Measurements from ENCODE around the gene MAPK9. TPM values are rescaled to one million over a fixed set of nuclear protein-coding genes. Genes with fewer than 3 reads are reported as not detected.
A peak's percentile ranks its signal among the peaks of the same experiment; 100 is the strongest.

Gene MAPK9
- total RNA-seq, 1 experiment from 2014 or later: 93.1 TPM

- Histone ChIP-seq H3K9me3 (no peaks in the 10 kb centered on the region), H3K4me1 (peaks cover 22% of the 10 kb centered on the region), H3K4me3 (ENCODE audit: low read depth, low read length) (no peak overlapping the region), H3K27me3 (replicated peaks; ENCODE audit: control insufficient read depth, insufficient read depth, low read length) (no peaks in the 10 kb centered on the region), H3K36me3 (ENCODE audit: control insufficient read depth, insufficient read depth, low read length) (no peaks in the 10 kb centered on the region)
- peaks cover 28% of the 10 kb centered on the region for H3K4me1 Mint-ChIP-seq (ENCODE audit: low read depth, unreplicated experiment)
- no peak for DNase-seq
- H3K27me3 Mint-ChIP-seq (ENCODE audit: insufficient read depth, unreplicated experiment): no peaks in the 10 kb centered on the region
- ChIA-PET CTCF (interaction anchor here (1.5 to 2.4 kb wide), 4 partner anchors 19 to 177 kb away, joined by 7 to 13 read pairs (median 10); no protein-coding TSS in a partner anchor), POLR2A (interaction anchor here (0.7 kb wide), 1 partner anchor 926 kb away, joined by 5 read pairs; no protein-coding TSS in a partner anchor)
- H3K27ac Mint-ChIP-seq (ENCODE audit: unreplicated experiment): no peak overlapping the region
- no TSS peak for BruUV-seq (replicated peaks)
- TF ChIP-seq CTCF (IDR thresholded peaks at IDR 0.05; ENCODE audit: insufficient read depth in 1 of 2, low read depth in 1 of 2, low read length in 1 of 2, severe bottlenecking in 1 of 2, unreplicated experiment in 1 of 2): no peak
- no peaks in the 10 kb centered on the region for H3K9me3 Mint-ChIP-seq (ENCODE audit: unreplicated experiment)
- intact Hi-C loops (cut with micrococcal nuclease; ENCODE audit: unreplicated experiment): no loop called here
- peaks cover 31% of the 10 kb centered on the region for H3K36me3 Mint-ChIP-seq (ENCODE audit: insufficient read depth, unreplicated experiment)
- no peak overlapping the region for H3K4me3 Mint-ChIP-seq (ENCODE audit: unreplicated experiment)
These were observed 2.5 kb upstream of the MAPK9 start for GRCh38 chr5:180294411-180294810.

GRCh38 chr5:180291234-180291940 lies 496 bp downstream of the MAPK9 start:
- H3K4me3 ChIP-seq (ENCODE audit: low read depth, low read length): peak overlapping the region; percentile 85

More at GRCh38 chr5:180291234-180291940, 496 bp downstream of the MAPK9 start:
- Mint-ChIP-seq H3K27me3 (ENCODE audit: insufficient read depth, unreplicated experiment) (no peaks in the 10 kb centered on the region), H3K27ac (ENCODE audit: unreplicated experiment) (peak overlapping the region; percentile 83), H3K4me3 (ENCODE audit: unreplicated experiment) (peak overlapping the region; percentile 94), H3K36me3 (ENCODE audit: insufficient read depth, unreplicated experiment) (peaks cover 37% of the 10 kb centered on the region), H3K4me1 (ENCODE audit: low read depth, unreplicated experiment) (peaks cover 44% of the 10 kb centered on the region), H3K9me3 (ENCODE audit: unreplicated experiment) (no peaks in the 10 kb centered on the region)
- no peaks in the 10 kb centered on the region for H3K27me3 ChIP-seq (replicated peaks; ENCODE audit: control insufficient read depth, insufficient read depth, low read length)
- no TSS peak for BruUV-seq (replicated peaks)
- POLR2A ChIA-PET: interaction anchor here (0.6 kb wide), 1 partner anchor 932 kb away, joined by 3 read pairs; the partner anchor contains the start of gene TRIM41
- TF ChIP-seq CTCF (IDR thresholded peaks at IDR 0.05; ENCODE audit: insufficient read depth in 1 of 2, low read depth in 1 of 2, low read length in 1 of 2, severe bottlenecking in 1 of 2, unreplicated experiment in 1 of 2): peak in 1 of 2 experiments; percentile 12
- H3K4me1 ChIP-seq: peaks cover 46% of the 10 kb centered on the region
- peaks cover 1% of the 10 kb centered on the region; the same call in 1 of the 2 replicates for H3K36me3 ChIP-seq (ENCODE audit: control insufficient read depth, insufficient read depth, low read length)
- CTCF ChIA-PET: interaction anchor here (0.9 to 1.8 kb wide), 4 partner anchors 22 to 37 kb away, joined by 3 to 17 read pairs (median 6); no protein-coding TSS in a partner anchor
- DNase-seq: peak in 1 of 2 experiments; percentile 55
- no peaks in the 10 kb centered on the region for H3K9me3 ChIP-seq
- intact Hi-C loops (cut with micrococcal nuclease; ENCODE audit: unreplicated experiment): no loop called here
